ENCODE measurements around the gene CCKAR.

DNA sequence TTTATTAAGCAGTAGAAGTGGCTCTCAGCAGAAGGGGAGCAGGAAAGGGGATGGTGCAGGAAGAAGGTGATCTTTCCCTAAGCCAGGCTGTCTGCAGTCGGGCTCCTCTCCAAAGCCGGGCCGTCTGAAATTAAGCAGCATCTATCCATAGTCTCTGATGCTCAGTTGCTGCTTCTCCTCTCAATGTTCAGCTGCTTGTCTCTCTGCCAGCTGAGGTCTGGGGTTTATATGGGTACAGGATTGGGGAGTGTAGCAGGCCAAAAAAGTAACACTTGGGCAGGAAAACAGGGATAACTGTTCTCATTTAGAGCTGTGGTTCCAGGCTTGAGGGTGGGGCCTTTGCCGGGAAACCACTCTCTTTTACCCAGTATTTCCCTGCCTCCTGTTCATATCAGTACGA is 39.2 kb upstream of the CCKAR start:
- TF ChIP-seq CTCF (IDR thresholded peaks at IDR 0.05) (no peak), POLR2AphosphoS5 (IDR thresholded peaks at IDR 0.05) (no peak), POLR2A (IDR thresholded peaks at IDR 0.05) (no peak)

Measured in suprapubic skin (tissue), 4 donors.